ENCODE results near the gene EIF4EBP2. TPM values are rescaled to one million over a fixed set of nuclear protein-coding genes. Genes with fewer than 3 reads are reported as not detected.

The EIF4EBP2 gene
- polyA plus RNA-seq, 1 donor (not counting 4 experiments of a cell fraction or from before 2014, with no cell fraction given), result 18.9 TPM

GRCh38 chr10:70459061-70459773 lies 55.3 kb downstream of the EIF4EBP2 start:
- Histone ChIP-seq H3K27ac (ENCODE audit: control insufficient read depth, insufficient read depth, low read length) (no peak overlapping the region), H3K4me2 (ENCODE audit: control insufficient read depth, extremely low read depth, insufficient read depth, low read depth, low read length) (no peak overlapping the region), H3K9me1 (ENCODE audit: control insufficient read depth, extremely low read depth, insufficient read depth, low read length) (no peaks in the 10 kb centered on the region), H4K20me1 (ENCODE audit: control insufficient read depth, extremely low read depth, insufficient read depth, low read length) (no peaks in the 10 kb centered on the region), H3K27me3 (ENCODE audit: control insufficient read depth, extremely low read depth, insufficient read depth, low read length) (peaks cover 40% of the 10 kb centered on the region), H3K4me3 (ENCODE audit: control insufficient read depth in 2 of 3, extremely low read depth in 1 of 3, insufficient read depth in 2 of 3, low read depth in 1 of 3, low read length in 3 of 3) (no peak overlapping the region), H2AFZ (ENCODE audit: control insufficient read depth, low read length) (no peak overlapping the region), H3K36me3 (ENCODE audit: control insufficient read depth in 2 of 2, extremely low read depth in 1 of 2, insufficient read depth in 2 of 2, low read length in 2 of 2) (no peaks in the 10 kb centered on the region), H3K9ac (ENCODE audit: control insufficient read depth, extremely low read depth, insufficient read depth, low read length) (no peak overlapping the region), H3K79me2 (ENCODE audit: control insufficient read depth, insufficient read depth, low read length) (no peaks in the 10 kb centered on the region), H3K4me1 (ENCODE audit: control insufficient read depth, extremely low read depth, insufficient read depth, low read length) (peaks cover 15% of the 10 kb centered on the region), H3K9me3 (ENCODE audit: control insufficient read depth, low read depth, low read length) (no peaks in the 10 kb centered on the region)
- DNase-seq (ENCODE audit: low read depth, low spot score) (no peak), FAIRE-seq (no peak)
- TF ChIP-seq EZH2 (IDR thresholded peaks at IDR 0.05; ENCODE audit: low read length) (no peak), CTCF (optimal IDR thresholded peaks at IDR 0.05 in 1 of 3, IDR thresholded peaks at IDR 0.05 in 1 of 3, conservative IDR thresholded peaks at IDR 0.05 in 1 of 3; ENCODE audit: extremely low read depth in 1 of 3, insufficient read depth in 2 of 3, low read length in 3 of 3) (no peak)
- dilution Hi-C loops (cut with MboI; ENCODE audit: extremely low pct_ligation_motif_present, low sequenced_read_pairs), result no loop called here

DNA sequence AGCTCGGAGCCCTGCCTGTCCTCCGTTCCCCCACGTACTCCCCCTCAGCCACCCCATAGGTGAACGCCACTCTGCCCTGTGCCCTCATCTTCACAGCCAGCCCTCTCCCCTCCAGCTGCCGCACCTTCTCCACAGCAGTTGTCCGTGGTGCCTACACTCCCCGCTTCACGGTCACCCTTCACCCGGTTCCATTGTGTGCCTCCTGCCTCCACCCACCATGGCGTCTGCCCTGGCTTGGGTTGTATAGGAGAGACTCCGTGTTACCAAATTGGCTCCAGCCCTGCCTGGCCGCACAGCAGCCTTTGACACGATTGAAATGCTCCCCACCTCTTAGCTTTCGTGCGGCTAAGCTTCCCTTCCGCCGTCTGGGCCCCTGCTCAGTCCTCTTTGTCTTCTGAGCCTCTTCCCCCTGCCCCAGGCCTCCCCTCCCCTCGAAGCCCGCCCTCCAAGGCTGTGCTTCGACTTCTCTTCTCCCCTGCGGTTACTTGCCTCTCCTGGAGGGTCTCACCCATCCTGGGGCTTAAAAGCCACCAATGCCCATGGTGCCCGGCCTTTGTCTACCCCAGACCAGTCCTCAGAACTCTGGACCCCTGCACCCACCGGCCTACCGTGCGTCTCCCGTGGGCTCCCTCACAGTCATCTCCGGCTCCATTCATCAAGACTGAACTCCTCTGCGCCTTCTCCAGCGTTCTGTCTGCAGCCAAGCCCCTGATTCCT lies 56.0 kb downstream of the EIF4EBP2 start:
- Histone ChIP-seq H3K4me3 (ENCODE audit: control insufficient read depth in 2 of 3, extremely low read depth in 1 of 3, insufficient read depth in 2 of 3, low read depth in 1 of 3, low read length in 3 of 3) (no peak overlapping the region), H3K36me3 (ENCODE audit: control insufficient read depth in 2 of 2, extremely low read depth in 1 of 2, insufficient read depth in 2 of 2, low read length in 2 of 2) (no peaks in the 10 kb centered on the region), H3K4me2 (ENCODE audit: control insufficient read depth, extremely low read depth, insufficient read depth, low read depth, low read length) (no peak overlapping the region), H3K9me1 (ENCODE audit: control insufficient read depth, extremely low read depth, insufficient read depth, low read length) (no peaks in the 10 kb centered on the region), H3K27ac (ENCODE audit: control insufficient read depth, insufficient read depth, low read length) (no peak overlapping the region), H4K20me1 (ENCODE audit: control insufficient read depth, extremely low read depth, insufficient read depth, low read length) (no peaks in the 10 kb centered on the region), H3K9ac (ENCODE audit: control insufficient read depth, extremely low read depth, insufficient read depth, low read length) (no peak overlapping the region), H3K27me3 (ENCODE audit: control insufficient read depth, extremely low read depth, insufficient read depth, low read length) (peaks cover 40% of the 10 kb centered on the region), H2AFZ (ENCODE audit: control insufficient read depth, low read length) (no peak overlapping the region), H3K4me1 (ENCODE audit: control insufficient read depth, extremely low read depth, insufficient read depth, low read length) (peaks cover 15% of the 10 kb centered on the region), H3K9me3 (ENCODE audit: control insufficient read depth, low read depth, low read length) (no peaks in the 10 kb centered on the region), H3K79me2 (ENCODE audit: control insufficient read depth, insufficient read depth, low read length) (no peaks in the 10 kb centered on the region)
- dilution Hi-C loops (cut with MboI; ENCODE audit: extremely low pct_ligation_motif_present, low sequenced_read_pairs), result no loop called here
- FAIRE-seq, result no peak
- TF ChIP-seq CTCF (optimal IDR thresholded peaks at IDR 0.05 in 1 of 3, IDR thresholded peaks at IDR 0.05 in 1 of 3, conservative IDR thresholded peaks at IDR 0.05 in 1 of 3; ENCODE audit: extremely low read depth in 1 of 3, insufficient read depth in 2 of 3, low read length in 3 of 3) (no peak), EZH2 (IDR thresholded peaks at IDR 0.05; ENCODE audit: low read length) (no peak)
- DNase-seq (ENCODE audit: low read depth, low spot score), result no peak
